ENCODE results near the gene ULK2. TPM values are rescaled to one million over a fixed set of nuclear protein-coding genes. Genes with fewer than 3 reads are reported as not detected.

The ULK2 gene
- total and polyA plus RNA-seq, 10 of the 15 experiments (the other 5 are each of a cell fraction or from before 2014, with no cell fraction given) = 0.29 to 5.3 (median 1.6) TPM

DNA sequence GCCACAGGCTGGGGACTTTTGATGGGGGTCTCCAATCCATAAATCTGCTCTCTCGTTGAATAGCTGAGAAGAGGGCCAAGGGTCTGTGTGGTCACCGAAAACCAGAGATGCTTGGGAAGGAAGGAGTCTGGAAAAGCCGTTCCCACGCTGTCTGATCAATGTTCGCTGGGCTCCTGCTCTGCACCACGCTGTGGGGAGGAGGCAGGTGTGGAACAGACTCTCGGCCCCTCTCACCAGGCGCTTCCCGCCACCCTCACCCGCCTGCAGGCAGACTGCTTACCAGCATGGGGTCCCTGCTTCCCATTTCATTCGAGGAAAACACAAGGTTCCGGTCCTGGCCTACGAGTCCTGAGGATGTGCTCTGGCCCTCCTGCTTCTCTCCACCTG is 118.9 kb downstream of the ULK2 start:
- Histone ChIP-seq H3K4me2 (ENCODE audit: control insufficient read depth, insufficient read depth) (no peak overlapping the region), H2AFZ (ENCODE audit: control insufficient read depth, low read depth, low read length) (no peak overlapping the region), H3K27me3 (replicated peaks in 1 of 2; ENCODE audit: control insufficient read depth in 2 of 2, insufficient read depth in 2 of 2, low read length in 1 of 2) (no peaks in the 10 kb centered on the region), H3K4me1 (ENCODE audit: control insufficient read depth, insufficient read depth, low read length) (peaks cover 21% of the 10 kb centered on the region), H3K9me3 (replicated peaks; ENCODE audit: control insufficient read depth, insufficient read depth, low read length) (no peaks in the 10 kb centered on the region), H4K20me1 (ENCODE audit: control insufficient read depth, insufficient read depth) (no peaks in the 10 kb centered on the region), H3K79me2 (ENCODE audit: control insufficient read depth, insufficient read depth, low read length) (no peaks in the 10 kb centered on the region), H3K9ac (ENCODE audit: control insufficient read depth, insufficient read depth, low read length) (no peak overlapping the region), H3K4me3 (no peak overlapping the region), H3K27ac (ENCODE audit: control insufficient read depth, insufficient read depth) (no peak overlapping the region), H3K36me3 (ENCODE audit: control insufficient read depth in 2 of 2, insufficient read depth in 2 of 2, low read length in 1 of 2) (no peaks in the 10 kb centered on the region)
- no peak for FAIRE-seq
- POLR2A ChIA-PET = no interaction called here
- RAD21 ChIA-PET (ENCODE audit: unreplicated experiment) = no interaction called here
- in situ Hi-C loops (cut with MboI) = no loop called here
- intact Hi-C loops (cut with micrococcal nuclease; ENCODE audit: unreplicated experiment) = no loop called here
- no peak for TF ChIP-seq SIX5 (IDR thresholded peaks at IDR 0.05; ENCODE audit: low read depth, low read length, severe bottlenecking)
- TF ChIP-seq SREBF2 (IDR thresholded peaks at IDR 0.05; ENCODE audit: low read length) = no peak
- no peak for TF ChIP-seq FOS (IDR thresholded peaks at IDR 0.05; ENCODE audit: borderline replicate concordance, extremely low read depth, insufficient read length)
- TF ChIP-seq ZNF207 (IDR thresholded peaks at IDR 0.05; ENCODE audit: borderline replicate concordance) = no peak
- TF ChIP-seq GABPA (IDR thresholded peaks at IDR 0.05; ENCODE audit: low read depth) = no peak
- no peak for TF ChIP-seq PML (IDR thresholded peaks at IDR 0.05; ENCODE audit: low read length)
- TF ChIP-seq MYB (IDR thresholded peaks at IDR 0.05; ENCODE audit: borderline replicate concordance, low read depth, low read length) = no peak
- TF ChIP-seq BHLHE40 (IDR thresholded peaks at IDR 0.05; ENCODE audit: borderline replicate concordance in 1 of 2, low read depth in 2 of 2, low read length in 1 of 2) = no peak
- TF ChIP-seq JUND (IDR thresholded peaks at IDR 0.05; ENCODE audit: low read depth, low read length) = no peak
- no peak for TF ChIP-seq PAX8 (IDR thresholded peaks at IDR 0.05)
- no peak for TF ChIP-seq SPI1 (IDR thresholded peaks at IDR 0.05; ENCODE audit: borderline replicate concordance, insufficient read depth, low read depth, low read length)
- TF ChIP-seq, protein P1, sequence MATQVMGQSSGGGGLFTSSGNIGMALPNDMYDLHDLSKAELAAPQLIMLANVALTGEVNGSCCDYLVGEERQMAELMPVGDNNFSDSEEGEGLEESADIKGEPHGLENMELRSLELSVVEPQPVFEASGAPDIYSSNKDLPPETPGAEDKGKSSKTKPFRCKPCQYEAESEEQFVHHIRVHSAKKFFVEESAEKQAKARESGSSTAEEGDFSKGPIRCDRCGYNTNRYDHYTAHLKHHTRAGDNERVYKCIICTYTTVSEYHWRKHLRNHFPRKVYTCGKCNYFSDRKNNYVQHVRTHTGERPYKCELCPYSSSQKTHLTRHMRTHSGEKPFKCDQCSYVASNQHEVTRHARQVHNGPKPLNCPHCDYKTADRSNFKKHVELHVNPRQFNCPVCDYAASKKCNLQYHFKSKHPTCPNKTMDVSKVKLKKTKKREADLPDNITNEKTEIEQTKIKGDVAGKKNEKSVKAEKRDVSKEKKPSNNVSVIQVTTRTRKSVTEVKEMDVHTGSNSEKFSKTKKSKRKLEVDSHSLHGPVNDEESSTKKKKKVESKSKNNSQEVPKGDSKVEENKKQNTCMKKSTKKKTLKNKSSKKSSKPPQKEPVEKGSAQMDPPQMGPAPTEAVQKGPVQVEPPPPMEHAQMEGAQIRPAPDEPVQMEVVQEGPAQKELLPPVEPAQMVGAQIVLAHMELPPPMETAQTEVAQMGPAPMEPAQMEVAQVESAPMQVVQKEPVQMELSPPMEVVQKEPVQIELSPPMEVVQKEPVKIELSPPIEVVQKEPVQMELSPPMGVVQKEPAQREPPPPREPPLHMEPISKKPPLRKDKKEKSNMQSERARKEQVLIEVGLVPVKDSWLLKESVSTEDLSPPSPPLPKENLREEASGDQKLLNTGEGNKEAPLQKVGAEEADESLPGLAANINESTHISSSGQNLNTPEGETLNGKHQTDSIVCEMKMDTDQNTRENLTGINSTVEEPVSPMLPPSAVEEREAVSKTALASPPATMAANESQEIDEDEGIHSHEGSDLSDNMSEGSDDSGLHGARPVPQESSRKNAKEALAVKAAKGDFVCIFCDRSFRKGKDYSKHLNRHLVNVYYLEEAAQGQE (IDR thresholded peaks at IDR 0.05; ENCODE audit: low read depth, low read length) = no peak
- no peak for TF ChIP-seq TARDBP (IDR thresholded peaks at IDR 0.05; ENCODE audit: borderline replicate concordance)
- TF ChIP-seq TCF7 (IDR thresholded peaks at IDR 0.05; ENCODE audit: borderline replicate concordance) = no peak
- TF ChIP-seq, protein P2, sequence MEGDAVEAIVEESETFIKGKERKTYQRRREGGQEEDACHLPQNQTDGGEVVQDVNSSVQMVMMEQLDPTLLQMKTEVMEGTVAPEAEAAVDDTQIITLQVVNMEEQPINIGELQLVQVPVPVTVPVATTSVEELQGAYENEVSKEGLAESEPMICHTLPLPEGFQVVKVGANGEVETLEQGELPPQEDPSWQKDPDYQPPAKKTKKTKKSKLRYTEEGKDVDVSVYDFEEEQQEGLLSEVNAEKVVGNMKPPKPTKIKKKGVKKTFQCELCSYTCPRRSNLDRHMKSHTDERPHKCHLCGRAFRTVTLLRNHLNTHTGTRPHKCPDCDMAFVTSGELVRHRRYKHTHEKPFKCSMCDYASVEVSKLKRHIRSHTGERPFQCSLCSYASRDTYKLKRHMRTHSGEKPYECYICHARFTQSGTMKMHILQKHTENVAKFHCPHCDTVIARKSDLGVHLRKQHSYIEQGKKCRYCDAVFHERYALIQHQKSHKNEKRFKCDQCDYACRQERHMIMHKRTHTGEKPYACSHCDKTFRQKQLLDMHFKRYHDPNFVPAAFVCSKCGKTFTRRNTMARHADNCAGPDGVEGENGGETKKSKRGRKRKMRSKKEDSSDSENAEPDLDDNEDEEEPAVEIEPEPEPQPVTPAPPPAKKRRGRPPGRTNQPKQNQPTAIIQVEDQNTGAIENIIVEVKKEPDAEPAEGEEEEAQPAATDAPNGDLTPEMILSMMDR (IDR thresholded peaks at IDR 0.05 in 2 of 3, conservative IDR thresholded peaks at IDR 0.05 in 1 of 3; ENCODE audit: control insufficient read depth in 2 of 3, extremely low read depth in 1 of 3, insufficient read depth in 1 of 3, low read depth in 3 of 3, low read length in 3 of 3) = no peak
- no peak for TF ChIP-seq TBL1XR1 (IDR thresholded peaks at IDR 0.05; ENCODE audit: low read depth, low read length)
- no peak for TF ChIP-seq YBX1 (IDR thresholded peaks at IDR 0.05)
- no TSS peak for BruUV-seq (replicated peaks)
- ATAC-seq = no peak
- 62% methylated on average over 13 of the region's 13 CpGs for WGBS (ENCODE audit: insufficient coverage, insufficient replicate concordance, low lambda C conversion rate, missing lambda C conversion rate)
- DNase-seq (ENCODE audit: low read depth, low spot score) = no peak
- CTCF ChIA-PET = no interaction called here
- SMC1A ChIA-PET (ENCODE audit: uncharacterized antibody, unreplicated experiment) = no interaction called here
